Mucosa of descending colon (tissue), 3 donors: ENCODE measurements around the gene TLR5. TPM values are rescaled to one million over a fixed set of nuclear protein-coding genes. Genes with fewer than 3 reads are reported as not detected.

ENCODE experiments used
- ATAC-seq: fragments of 200-7000 bp; cut with Tn5 transposase; one replicate; pipeline ENCODE4 v1.9.1; 2020; ENCODE audit warnings: mild to moderate bottlenecking, moderate library complexity
- DNase-seq, 3 donors: peaks; one replicate each; pipeline ENCODE4 v3.0.0-alpha.2; 2020
- H3K36me3 ChIP-seq: fragments of 200-600 bp; one replicate; pipeline ENCODE4 v1.8.0; 2021; ENCODE audit warnings: low read depth, mild to moderate bottlenecking
- H3K4me1 ChIP-seq: fragments of 200-600 bp; one replicate; pipeline ENCODE4 v1.8.0; 2021; ENCODE audit warnings: low read depth, mild to moderate bottlenecking
- H3K4me3 ChIP-seq: fragments of 200-600 bp; one replicate; pipeline ENCODE4 v1.8.0; 2021; ENCODE audit warnings: mild to moderate bottlenecking
- H3K9me3 ChIP-seq: fragments of 200-600 bp; one replicate; pipeline ENCODE4 v1.8.0; 2021; ENCODE audit warnings: mild to moderate bottlenecking
- CTCF ChIP-seq: fragments of 200-600 bp; IDR thresholded peaks from one replicate; pipeline ENCODE4 v1.8.0; 2022; ENCODE audit warnings: antibody characterized with exemption, mild to moderate bottlenecking
- intact Hi-C, 2 donors: fragments of 100-400 bp; cut with DNase I in 1 of 2; cut with micrococcal nuclease in 1 of 2; formaldehyde crosslinking; loops; one replicate each; pipeline versions ENCODE4 v1.11.0 to v1.11.1; 2022; cut with DNase I, micrococcal nuclease
- total RNA-seq, 3 donors: library from RNA; stranded (reverse); fragmentation: NEBNext Ultra II Directional in 2 of 3; extraction: Animal tissue kit (Norgen Biotek cat#: 25700) in 2 of 3; gene quantifications; one replicate each; pipeline versions ENCODE4 v1.2.1 to v1.2.4, GENCODE V29; 2021 to 2023
- donor health status: DM: no; HTN: no; CAD: no; lungs with moderate emphysema.
- donor health status: DM: no; HTN: no; CAD: no.
- donor health status: DM: no; HTN: yes; CAD: no.

TLR5 gene
- total RNA-seq, 3 donors from 2014 or later, result 2.2 to 6.9 (median 3.9) TPM

- intact Hi-C loops, result no loop called here
- H3K4me1 ChIP-seq, result peaks cover 7% of the 10 kb centered on the region
- no peak overlapping the region for H3K4me3 ChIP-seq
- H3K36me3 ChIP-seq, result no peaks in the 10 kb centered on the region
- H3K9me3 ChIP-seq, result peaks cover 4% of the 10 kb centered on the region
- DNase-seq (no peak), ATAC-seq (no peak)
- no peak for TF ChIP-seq CTCF
Observed at GRCh38 chr1:223147409-223147808, 4.4 kb upstream of the TLR5 start.

GRCh38 chr1:223146745-223147144 lies 3.7 kb upstream of the TLR5 start:
- DNase-seq (no peak), ATAC-seq (no peak)
- Histone ChIP-seq H3K4me3 (no peak overlapping the region), H3K4me1 (peaks cover 7% of the 10 kb centered on the region), H3K36me3 (no peaks in the 10 kb centered on the region), H3K9me3 (peaks cover 4% of the 10 kb centered on the region)
- no peak for TF ChIP-seq CTCF
- intact Hi-C loops, result no loop called here

GRCh38 chr1:223144914-223145313 lies 1.9 kb upstream of the TLR5 start:
- Histone ChIP-seq H3K36me3 (no peaks in the 10 kb centered on the region), H3K4me3 (no peak overlapping the region), H3K4me1 (peaks cover 16% of the 10 kb centered on the region), H3K9me3 (peaks cover 4% of the 10 kb centered on the region)
- DNase-seq, result no peak
- intact Hi-C loops, result no loop called here
- no peak for ATAC-seq
- no peak for TF ChIP-seq CTCF

GRCh38 chr1:223144431-223144830 lies 1.4 kb upstream of the TLR5 start:
- Histone ChIP-seq H3K36me3 (no peaks in the 10 kb centered on the region), H3K4me1 (peaks cover 16% of the 10 kb centered on the region), H3K4me3 (no peak overlapping the region), H3K9me3 (peaks cover 4% of the 10 kb centered on the region)
- intact Hi-C loops, result no loop called here
- ATAC-seq (no peak), DNase-seq (no peak)
- TF ChIP-seq CTCF, result no peak

GRCh38 chr1:223143537-223144248 lies 645 bp upstream of the TLR5 start:
- peak overlapping the region; percentile 3 for H3K4me3 ChIP-seq
- peaks cover 16% of the 10 kb centered on the region for H3K4me1 ChIP-seq
- peaks cover 4% of the 10 kb centered on the region for H3K9me3 ChIP-seq
- ATAC-seq (peak; percentile 21), DNase-seq (peak; percentile 60 to 65 (median 61))
- intact Hi-C loops, result no loop called here
- H3K36me3 ChIP-seq, result no peaks in the 10 kb centered on the region
- no peak for TF ChIP-seq CTCF
